Fibroblast of pulmonary artery (primary cell): ENCODE measurements around the gene REPS2.

Experiments
- DNase-seq: peaks from one replicate; pipeline ENCODE4 v3.0.0-alpha.2; 2010; ENCODE audit warnings: low read depth
- H3K4me3 ChIP-seq: replicated peaks from 2 replicates; pipeline ENCODE4 v1.5.1; 2011; ENCODE audit warnings: low read depth, mild to moderate bottlenecking, control low read depth, low read length, moderate library complexity
- TF ChIP-seq, protein P1 (sequence below): IDR thresholded peaks from 2 replicates; pipeline ENCODE4 v1.5.1; 2011; ENCODE audit warnings: mild to moderate bottlenecking, control low read depth, low read length, inconsistent platforms; ENCODE audit errors: missing control alignments

Gene REPS2

DNA sequence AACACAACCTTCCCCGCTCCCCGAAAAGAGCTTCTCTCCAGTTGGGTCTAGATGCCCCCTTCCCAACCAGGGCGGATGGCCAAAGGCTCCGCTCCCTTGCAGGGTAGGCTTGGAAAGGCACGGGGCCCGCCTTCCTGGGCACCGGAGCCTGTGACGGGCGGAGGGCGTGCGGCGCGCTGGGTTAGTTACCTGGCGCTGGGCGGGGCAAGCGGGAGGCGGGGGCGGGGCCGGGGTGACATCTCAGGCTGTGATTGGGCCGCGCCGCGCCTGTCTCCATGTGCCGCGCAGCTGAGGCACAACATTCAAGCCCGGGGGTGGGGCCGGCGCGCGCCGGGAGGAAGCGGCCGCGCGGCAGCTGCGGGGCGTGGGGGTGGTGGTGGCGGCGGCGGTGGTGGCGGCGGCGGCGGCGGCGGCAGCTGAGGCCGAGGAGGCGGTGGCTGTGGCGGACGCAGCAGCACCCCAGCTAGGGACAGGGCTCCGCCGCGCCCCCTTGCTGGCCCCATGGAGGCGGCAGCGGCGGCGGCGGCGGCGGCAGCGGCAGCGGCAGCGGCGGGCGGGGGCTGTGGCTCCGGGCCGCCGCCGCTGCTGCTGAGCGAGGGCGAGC, at the start of gene REPS2:
REPS2 (plus strand) TSS at position 298 of the 604 bp plus-strand sequence; CDS start at position 502, 204 bp downstream.
- DNase-seq, result peak; percentile 50
- peak within 1 kb of the TSS; percentile 58 for H3K4me3 ChIP-seq
- TF ChIP-seq, protein P1, sequence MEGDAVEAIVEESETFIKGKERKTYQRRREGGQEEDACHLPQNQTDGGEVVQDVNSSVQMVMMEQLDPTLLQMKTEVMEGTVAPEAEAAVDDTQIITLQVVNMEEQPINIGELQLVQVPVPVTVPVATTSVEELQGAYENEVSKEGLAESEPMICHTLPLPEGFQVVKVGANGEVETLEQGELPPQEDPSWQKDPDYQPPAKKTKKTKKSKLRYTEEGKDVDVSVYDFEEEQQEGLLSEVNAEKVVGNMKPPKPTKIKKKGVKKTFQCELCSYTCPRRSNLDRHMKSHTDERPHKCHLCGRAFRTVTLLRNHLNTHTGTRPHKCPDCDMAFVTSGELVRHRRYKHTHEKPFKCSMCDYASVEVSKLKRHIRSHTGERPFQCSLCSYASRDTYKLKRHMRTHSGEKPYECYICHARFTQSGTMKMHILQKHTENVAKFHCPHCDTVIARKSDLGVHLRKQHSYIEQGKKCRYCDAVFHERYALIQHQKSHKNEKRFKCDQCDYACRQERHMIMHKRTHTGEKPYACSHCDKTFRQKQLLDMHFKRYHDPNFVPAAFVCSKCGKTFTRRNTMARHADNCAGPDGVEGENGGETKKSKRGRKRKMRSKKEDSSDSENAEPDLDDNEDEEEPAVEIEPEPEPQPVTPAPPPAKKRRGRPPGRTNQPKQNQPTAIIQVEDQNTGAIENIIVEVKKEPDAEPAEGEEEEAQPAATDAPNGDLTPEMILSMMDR, result no peak

DNA sequence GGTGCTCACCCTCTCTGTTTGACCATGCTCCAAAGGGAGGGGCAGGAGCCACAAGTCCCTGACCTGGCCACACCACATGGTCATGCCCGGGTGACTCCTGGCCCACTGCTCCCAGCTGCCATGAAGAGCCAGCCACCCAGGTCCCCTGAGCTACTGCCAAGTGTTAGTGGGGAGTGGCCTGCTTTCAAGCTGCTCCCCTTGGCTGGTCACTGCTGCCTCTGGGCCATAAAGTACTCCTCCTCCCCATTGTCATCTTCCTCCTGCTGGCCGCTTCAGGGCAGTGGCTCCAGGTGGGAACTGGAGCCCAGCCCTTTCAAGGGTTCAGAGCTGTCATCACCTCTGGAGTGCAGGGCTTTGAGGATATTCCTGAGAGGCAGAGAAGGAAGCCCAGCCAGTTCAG, 49.0 kb upstream of the REPS2 start:
- H3K4me3 ChIP-seq, result no peak overlapping the region
- DNase-seq, result no peak
- TF ChIP-seq, protein P1, result no peak

DNA sequence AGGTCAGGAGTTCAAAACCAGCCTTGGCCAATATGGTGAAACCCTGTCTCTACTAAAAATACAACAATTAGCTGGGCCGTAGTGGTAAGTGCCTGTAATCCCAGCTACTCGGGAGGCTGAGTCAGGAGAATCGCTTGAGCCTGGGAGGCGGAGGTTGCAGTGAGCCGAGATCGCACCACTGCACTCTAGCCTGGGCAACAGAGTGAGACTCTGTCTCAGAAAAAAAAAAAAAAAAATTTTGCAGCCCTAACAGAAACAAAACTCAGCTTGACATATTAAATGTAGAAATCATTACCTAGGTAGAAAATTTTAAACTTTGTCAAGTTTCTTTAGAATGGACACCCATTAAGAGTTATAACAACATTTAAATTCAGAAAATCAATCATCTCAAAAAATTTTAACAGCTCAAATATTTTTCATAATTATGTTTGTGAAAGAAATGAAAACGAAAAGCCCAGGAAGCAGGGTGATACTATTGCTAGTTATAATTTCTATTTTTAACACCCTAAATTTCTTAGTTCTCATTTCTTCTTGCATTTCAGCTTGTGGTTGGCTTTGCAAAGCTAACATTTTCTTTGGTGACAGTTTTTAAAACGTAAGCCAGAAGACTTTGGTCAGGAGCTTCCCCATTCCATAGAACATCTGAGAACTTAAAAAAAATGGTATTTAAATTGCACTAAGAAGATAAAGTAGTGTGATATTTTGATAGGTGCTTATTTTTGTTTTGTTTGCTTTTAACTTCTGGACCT, 43.0 kb upstream of the REPS2 start:
- TF ChIP-seq, protein P1, result no peak
- no peak overlapping the region for H3K4me3 ChIP-seq
- DNase-seq, result no peak

DNA sequence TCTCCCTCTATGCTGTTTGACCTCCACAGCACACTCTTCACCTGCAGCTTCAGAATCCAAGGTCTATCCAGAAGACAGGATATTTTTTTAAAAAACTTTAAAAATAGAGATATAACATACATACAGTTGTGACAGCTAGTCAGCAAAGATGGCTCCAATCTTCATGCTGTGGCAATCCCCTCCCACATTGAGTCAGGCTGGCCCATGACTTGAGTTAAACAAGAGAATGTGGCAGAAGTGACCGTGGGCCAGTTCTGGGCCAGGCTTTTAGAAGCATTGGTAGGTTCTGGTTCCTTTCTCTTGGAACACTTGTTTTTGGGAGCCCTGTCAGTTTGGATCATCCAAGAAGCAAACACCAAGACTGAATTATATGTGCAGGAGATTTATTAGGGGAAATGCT, 36.1 kb upstream of the REPS2 start:
- TF ChIP-seq, protein P1, result no peak
- H3K4me3 ChIP-seq, result no peak overlapping the region
- DNase-seq, result no peak

DNA sequence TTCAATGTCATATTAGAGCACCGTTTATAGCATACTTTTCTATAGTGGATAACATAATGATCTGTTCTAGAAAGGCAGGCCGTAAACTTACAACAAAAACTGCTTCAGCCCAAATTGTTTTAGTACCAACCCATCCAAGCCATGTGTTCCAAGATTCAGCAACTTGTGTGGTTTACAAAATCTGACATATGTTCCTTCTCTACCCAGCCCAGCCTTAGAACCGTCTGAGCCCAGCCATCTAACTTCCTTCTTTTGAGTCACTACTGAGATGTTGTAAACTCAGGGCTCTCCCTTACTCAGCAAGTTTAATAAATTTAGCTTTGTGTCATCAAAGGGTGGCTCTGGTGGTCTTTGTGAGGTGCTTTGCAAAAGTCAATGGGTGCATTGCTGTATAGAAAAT, 32.4 kb upstream of the REPS2 start:
- no peak overlapping the region for H3K4me3 ChIP-seq
- TF ChIP-seq, protein P1, result no peak
- DNase-seq, result no peak

DNA sequence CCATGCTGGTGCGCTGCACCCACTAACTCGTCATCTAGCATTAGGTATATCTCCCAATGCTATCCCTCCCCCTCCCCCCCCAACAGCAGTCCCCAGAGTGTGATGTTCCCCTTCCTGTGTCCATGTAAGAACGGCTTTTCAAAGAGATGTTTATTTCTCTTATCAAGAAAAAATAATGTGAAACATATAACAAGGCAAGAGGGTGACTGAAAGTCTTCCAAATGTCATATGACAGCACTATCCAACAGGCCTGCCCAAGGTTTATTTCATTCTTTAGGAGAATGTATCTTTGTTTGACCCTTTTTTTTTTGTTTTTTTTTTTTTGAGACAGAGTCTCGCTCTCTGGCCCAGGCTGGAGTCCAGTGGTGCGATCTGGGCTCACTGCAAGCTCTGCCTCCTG, 29.9 kb upstream of the REPS2 start:
- TF ChIP-seq, protein P1, result no peak
- DNase-seq, result no peak
- H3K4me3 ChIP-seq, result no peak overlapping the region
